ENCODE data around the gene MORN4.
"Not testable (repeated sequence)": the region's sequence is repeated elsewhere in the genome, so short reads cannot be mapped to it uniquely, and the experiment has no call there.

MORN4 gene

GRCh38 chr10:97597778-97598177 is 35.5 kb downstream of the MORN4 start:
- DNase-seq (ENCODE audit: low read depth in 2 of 2), result no peak

DNA sequence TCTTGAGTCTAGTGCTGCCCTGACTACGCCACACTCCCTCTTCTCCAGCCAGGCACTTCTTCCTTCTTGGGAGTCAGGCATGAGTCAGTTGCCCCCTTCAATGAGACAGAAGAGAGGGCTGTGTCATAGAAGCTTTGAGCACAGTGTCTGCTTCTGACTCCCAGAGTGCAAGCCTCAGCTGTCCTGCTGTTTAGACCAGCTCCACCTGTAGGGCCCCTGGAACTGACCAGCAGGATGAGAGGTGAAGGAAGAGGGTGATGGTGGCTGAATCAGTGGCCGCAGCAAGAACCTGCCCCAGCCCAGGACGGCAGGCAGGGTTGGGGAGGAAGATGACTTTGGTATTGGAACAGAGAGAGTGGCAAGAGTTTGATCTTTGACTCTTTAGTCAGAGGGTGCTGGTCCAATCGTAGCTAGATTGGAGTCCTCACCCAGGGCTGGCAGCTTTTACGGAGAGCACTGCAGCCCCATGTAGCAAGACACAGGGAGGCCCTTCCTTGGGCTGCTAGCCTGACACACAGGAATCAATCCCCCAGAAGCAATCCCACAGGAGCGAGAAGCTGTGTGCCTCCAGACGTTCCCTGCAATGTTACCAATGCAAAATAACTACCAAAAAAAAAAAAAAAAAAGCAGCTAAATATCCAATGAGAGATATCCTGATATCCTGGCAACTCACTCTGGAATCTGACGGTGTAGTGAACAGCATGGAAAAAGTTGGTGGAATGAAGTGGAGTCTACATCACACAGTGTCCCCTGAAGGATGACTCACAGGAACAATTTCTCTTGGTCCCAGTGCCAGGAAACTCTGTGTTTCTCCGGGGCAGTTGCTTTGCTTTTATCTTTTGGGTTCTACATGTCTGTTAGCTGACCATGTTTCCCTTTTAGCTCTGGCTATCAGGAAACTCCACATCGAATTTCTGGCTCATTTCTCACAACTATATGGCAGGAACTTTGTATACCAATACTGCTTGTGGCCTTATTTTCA is 36.9 kb downstream of the MORN4 start:
- peak; percentile 41 to 49 for DNase-seq (ENCODE audit: low read depth in 2 of 2)

DNA sequence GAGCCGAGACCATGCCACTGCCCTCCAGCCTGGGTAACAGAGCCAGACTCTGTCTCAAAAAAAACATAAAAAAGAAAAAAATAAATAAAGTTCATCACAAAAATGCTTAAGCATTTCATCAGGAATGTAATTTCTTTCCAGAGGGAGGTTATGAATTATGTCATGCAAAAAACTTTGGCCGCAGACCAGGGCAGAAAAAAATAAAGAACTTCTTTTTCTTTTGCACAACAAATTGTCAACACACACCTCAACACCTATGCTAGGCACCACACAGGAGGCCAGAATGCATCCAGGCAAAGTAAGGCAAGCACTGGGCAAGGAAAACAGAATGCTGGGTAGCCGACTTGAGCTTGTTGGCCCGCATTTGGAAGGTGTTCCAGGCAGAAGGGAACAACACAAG is 39.9 kb downstream of the MORN4 start:
- no peak for DNase-seq (ENCODE audit: low read depth in 2 of 2)

GRCh38 chr10:97590748-97591495 is 42.4 kb downstream of the MORN4 start:
- no peak for DNase-seq (ENCODE audit: low read depth in 2 of 2)

GRCh38 chr10:97590082-97590747 is 43.1 kb downstream of the MORN4 start:
- no peak for DNase-seq (ENCODE audit: low read depth in 2 of 2)

DNA sequence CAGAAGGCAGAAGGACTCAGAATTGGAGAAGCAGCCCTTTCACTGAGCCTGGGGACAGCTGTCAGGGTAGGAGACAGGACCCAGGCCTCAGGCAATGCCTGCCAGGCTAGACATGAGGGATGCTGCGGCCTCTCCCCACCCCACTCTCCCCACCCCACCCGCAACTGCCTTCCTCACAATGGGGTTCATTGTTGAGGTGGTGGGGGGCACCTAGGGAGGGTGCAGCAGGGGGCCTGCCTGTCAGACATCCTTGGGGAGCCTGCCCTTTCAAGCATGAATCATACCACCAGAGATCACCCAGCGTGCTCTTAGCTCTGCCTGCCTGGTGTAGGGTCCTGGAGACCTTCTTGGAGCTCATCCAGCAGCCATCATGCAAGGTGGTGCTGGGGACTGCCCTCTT is 43.8 kb downstream of the MORN4 start, which contains the start of gene C10orf62:
Gene C10orf62, plus strand, starts transcription at position 243 of the 400 bp plus-strand sequence. CDS start 177 bp downstream, outside the sequence.
- no peak for DNase-seq (ENCODE audit: low read depth in 2 of 2)

DNA sequence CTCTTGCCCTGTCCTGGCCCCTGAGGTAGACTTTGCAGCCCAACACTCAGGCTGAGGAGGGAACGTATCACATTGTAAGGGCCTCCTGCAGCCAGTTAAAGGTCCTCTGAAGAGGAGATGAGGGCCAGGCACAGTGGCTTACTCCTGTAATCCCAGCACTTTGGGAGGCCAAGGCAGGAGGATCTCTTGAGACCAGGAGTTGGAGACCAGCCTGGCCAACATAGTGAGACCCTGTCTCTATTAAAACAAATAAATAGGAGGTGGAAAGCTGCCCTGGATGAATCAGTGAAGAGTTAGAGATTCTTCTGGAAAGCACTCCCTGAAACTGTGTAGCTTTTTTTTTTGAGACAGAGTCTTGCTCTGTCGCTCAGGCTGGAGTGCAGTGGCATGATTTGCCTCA is 46.1 kb downstream of the MORN4 start:
- no peak for DNase-seq (ENCODE audit: low read depth in 2 of 2)

GRCh38 chr10:97585439-97585811 is 47.9 kb downstream of the MORN4 start:
- no peak for DNase-seq (ENCODE audit: low read depth in 2 of 2)

GRCh38 chr10:97584798-97585438 is 48.4 kb downstream of the MORN4 start:
- no peak for DNase-seq (ENCODE audit: low read depth in 2 of 2)

- DNase-seq (ENCODE audit: low read depth in 2 of 2), result no peak
Observed at GRCh38 chr10:97584060-97584797, 49.1 kb downstream of the MORN4 start, which contains the start of gene HOGA1. TSS of gene HOGA1 (plus strand) at chr10:97584389. CDS start at chr10:97584704, 315 bp downstream.

DNA sequence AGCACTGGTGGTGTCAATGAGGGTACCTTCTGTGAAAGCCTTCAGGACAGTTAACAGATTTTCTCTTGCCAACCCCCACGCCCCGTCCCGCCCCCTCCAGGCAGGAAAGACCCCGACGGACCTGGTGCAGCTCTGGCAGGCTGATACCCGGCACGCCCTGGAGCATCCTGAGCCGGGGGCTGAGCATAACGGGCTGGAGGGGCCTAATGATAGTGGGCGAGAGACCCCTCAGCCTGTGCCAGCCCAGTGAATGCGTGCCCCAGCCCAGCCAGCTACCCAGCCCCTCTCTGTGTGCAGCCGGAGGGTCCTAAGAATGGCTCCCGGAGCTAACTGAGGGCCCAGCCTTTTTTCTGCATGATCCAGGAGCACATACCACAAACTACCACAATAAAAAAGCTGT is 49.8 kb downstream of the MORN4 start:
- no peak for DNase-seq (ENCODE audit: low read depth in 2 of 2)

DNA sequence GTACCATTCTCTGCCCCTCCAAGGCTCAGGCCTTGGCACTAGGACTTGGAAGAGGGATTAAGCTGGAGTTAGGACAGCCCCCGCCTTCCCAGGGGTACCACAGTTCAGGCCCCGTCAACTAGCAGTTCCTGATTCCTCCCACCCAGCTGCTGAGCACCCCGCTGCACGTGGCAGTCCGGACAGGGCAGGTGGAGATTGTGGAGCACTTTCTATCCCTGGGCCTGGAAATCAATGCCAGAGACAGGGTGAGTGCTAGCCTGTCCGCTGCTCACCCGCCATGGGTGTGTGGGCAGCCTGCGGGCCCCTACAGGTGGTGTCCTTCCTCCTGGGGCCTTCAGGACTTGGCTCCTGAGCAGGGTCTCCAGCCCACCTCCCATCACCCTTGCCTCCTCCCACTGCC is 51.1 kb downstream of the MORN4 start:
- no peak for DNase-seq (ENCODE audit: low read depth in 2 of 2)

GRCh38 chr10:97580421-97581367 is 52.6 kb downstream of the MORN4 start:
- no peak for DNase-seq (ENCODE audit: low read depth in 2 of 2)

DNA sequence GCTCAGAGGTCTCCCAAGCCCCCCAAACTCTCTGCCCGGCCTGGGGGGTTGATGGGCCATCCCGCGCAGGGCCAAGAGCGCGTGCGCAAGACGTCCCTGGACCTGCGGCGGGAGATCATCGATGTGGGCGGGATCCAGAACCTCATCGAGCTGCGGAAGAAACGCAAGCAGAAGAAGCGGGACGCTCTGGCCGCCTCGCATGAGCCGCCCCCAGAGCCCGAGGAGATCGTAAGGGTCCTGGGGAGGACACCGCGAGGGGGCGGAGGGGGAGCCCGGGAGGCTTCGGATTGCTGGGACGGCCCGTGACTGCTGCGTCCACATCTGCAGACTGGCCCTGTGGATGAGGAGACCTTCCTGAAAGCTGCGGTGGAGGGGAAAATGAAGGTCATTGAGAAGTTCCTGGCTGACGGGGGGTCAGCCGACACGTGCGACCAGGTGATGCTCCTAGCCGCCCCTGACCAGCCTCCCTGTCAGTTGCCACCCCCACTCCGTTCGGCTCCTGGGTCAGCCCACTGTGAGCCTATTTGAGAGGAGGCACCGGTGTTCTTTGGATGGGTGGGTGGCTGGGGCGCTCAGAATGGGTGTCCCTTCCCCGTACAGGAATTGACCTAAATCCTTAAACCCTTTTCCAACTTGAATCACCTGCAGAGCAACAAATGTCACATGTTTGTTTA is 55.0 kb downstream of the MORN4 start:
- no peak for DNase-seq (ENCODE audit: low read depth in 2 of 2)

- DNase-seq (ENCODE audit: low read depth in 2 of 2), result no peak
Observed at GRCh38 chr10:97577701-97578100, 55.6 kb downstream of the MORN4 start.

DNA sequence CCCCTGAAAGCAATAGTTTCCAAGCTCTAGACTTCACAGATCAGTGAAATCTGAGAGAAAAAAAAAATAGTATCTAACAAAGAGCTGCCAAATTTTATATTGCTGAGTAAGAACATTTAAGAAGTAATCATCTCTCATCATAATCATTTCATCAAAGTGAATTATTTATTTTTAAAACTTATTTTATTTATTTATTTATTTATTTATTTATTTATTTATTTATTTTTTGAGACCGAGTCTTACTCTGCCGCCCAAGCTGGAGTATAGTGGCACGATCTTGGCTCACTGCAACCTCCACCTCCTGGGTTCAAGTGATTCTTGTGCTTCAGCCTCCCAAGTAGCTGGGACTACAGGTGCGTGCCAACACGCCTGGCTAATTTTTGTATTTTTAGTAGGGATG is 56.8 kb downstream of the MORN4 start:
- DNase-seq (ENCODE audit: low read depth in 2 of 2), result not testable (repeated sequence)

GRCh38 chr10:97575127-97575668 is 58.1 kb downstream of the MORN4 start:
- DNase-seq (ENCODE audit: low read depth in 2 of 2), result no peak

GRCh38 chr10:97574374-97575126 is 58.8 kb downstream of the MORN4 start:
- DNase-seq (ENCODE audit: low read depth in 2 of 2), result no peak
